MG63 (cell line): ENCODE data around the gene ID2. TPM values are rescaled to one million over a fixed set of nuclear protein-coding genes. Genes with fewer than 3 reads are reported as not detected.
"Not testable (repeated sequence)": the region's sequence is repeated elsewhere in the genome, so short reads cannot be mapped to it uniquely, and the experiment has no call there.

Source experiments
- DNase-seq: peaks from one replicate; pipeline ENCODE4 v3.0.0-alpha.2; 2020
- H3K27me3 ChIP-seq: fragments of 250-450 bp; sonication (Bioruptor Pico); 2 replicates; pipeline ENCODE4 v1.5.1; 2020; ENCODE audit warnings: mild to moderate bottlenecking, moderate library complexity
- H3K36me3 ChIP-seq: fragments of 250-450 bp; sonication (Bioruptor Pico); 2 replicates; pipeline ENCODE4 v1.5.1; 2020; ENCODE audit warnings: mild to moderate bottlenecking, moderate library complexity
- H3K4me3 ChIP-seq: fragments of 250-450 bp; sonication (Bioruptor Pico); 2 replicates; pipeline ENCODE4 v1.5.1; 2020; ENCODE audit warnings: mild to moderate bottlenecking, moderate library complexity
- H3K9me3 ChIP-seq: fragments of 250-450 bp; sonication (Bioruptor Pico); 2 replicates; pipeline ENCODE4 v1.5.1; 2020; ENCODE audit warnings: mild to moderate bottlenecking, moderate library complexity
- total RNA-seq: library from RNA; depleted of rRNA; stranded (reverse); fragments of >200 nt; shearing (Covaris generic); gene quantifications from 2 replicates; pipeline ENCODE4 v1.2.3, GENCODE V29; 2014; ENCODE audit warnings: low replicate concordance

ID2 gene
- total RNA-seq, 1 experiment from 2014 or later: 77.3 TPM

- no peak for DNase-seq
- Histone ChIP-seq H3K27me3 (no peaks in the 10 kb centered on the region), H3K9me3 (no peaks in the 10 kb centered on the region), H3K36me3 (no peaks in the 10 kb centered on the region), H3K4me3 (no peak overlapping the region)
These were observed 10.9 kb downstream of the ID2 start for GRCh38 chr2:8692783-8693156.

GRCh38 chr2:8693157-8693821 lies 11.4 kb downstream of the ID2 start:
- no peaks in the 10 kb centered on the region for H3K36me3 ChIP-seq
- H3K4me3 ChIP-seq: no peak overlapping the region
- no peak for DNase-seq
- H3K27me3 ChIP-seq: no peaks in the 10 kb centered on the region
- H3K9me3 ChIP-seq: no peaks in the 10 kb centered on the region

DNA sequence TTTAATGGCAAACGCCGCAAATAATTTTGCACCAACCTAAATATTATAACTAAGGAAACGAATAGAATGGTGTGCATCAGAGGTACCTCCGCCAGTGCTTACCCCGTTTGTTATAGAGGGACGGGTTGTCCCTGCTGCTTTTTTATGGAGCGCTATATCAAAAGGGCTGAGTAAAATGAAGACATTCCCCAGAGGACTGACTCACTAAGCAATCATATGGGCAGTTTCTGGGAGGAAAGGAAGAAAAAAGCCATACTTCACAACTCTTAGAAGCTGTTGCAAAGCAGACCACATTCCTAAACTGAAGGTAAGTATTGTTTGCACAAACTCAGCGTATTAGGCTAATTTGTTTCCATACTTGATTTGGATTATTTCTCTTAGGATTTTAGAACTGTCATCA lies 12.9 kb downstream of the ID2 start:
- Histone ChIP-seq H3K36me3 (no peaks in the 10 kb centered on the region), H3K27me3 (no peaks in the 10 kb centered on the region), H3K9me3 (no peaks in the 10 kb centered on the region), H3K4me3 (no peak overlapping the region)
- no peak for DNase-seq

- no peaks in the 10 kb centered on the region for H3K36me3 ChIP-seq
- H3K27me3 ChIP-seq: no peaks in the 10 kb centered on the region
- DNase-seq: no peak
- H3K4me3 ChIP-seq: no peak overlapping the region
- no peaks in the 10 kb centered on the region for H3K9me3 ChIP-seq
These were observed 15.3 kb downstream of the ID2 start for GRCh38 chr2:8697190-8697589.

GRCh38 chr2:8699839-8700238 lies 18.0 kb downstream of the ID2 start:
- Histone ChIP-seq H3K36me3 (no peaks in the 10 kb centered on the region), H3K9me3 (no peaks in the 10 kb centered on the region), H3K27me3 (no peaks in the 10 kb centered on the region), H3K4me3 (no peak overlapping the region)
- DNase-seq: no peak

GRCh38 chr2:8701681-8702379 lies 20.0 kb downstream of the ID2 start:
- DNase-seq: no peak
- Histone ChIP-seq H3K4me3 (no peak overlapping the region), H3K9me3 (no peaks in the 10 kb centered on the region), H3K27me3 (no peaks in the 10 kb centered on the region), H3K36me3 (no peaks in the 10 kb centered on the region)

GRCh38 chr2:8704906-8705305 lies 23.1 kb downstream of the ID2 start:
- DNase-seq: no peak
- H3K27me3 ChIP-seq: no peaks in the 10 kb centered on the region

DNA sequence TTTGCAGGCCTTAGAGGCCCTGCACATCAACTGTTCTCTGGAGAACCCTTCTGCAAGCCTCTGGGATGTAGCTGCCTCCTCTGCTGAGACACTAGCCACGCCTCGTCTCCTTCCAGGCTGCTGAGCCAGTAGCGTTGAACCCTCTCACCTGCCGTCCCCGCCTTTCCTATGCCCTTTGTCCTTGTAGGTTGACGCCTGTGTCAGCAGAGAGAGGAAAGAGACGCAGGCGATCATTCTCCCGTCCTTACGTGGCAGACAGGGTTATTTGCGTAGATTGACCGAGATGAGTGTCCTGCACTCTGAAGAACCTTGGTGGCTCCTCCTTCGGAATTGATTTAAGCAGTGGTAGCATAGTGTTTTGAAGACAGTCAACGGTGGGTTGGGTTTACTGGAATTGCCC lies 27.8 kb downstream of the ID2 start:
- Histone ChIP-seq H3K4me3 (no peak overlapping the region), H3K9me3 (no peaks in the 10 kb centered on the region), H3K36me3 (no peaks in the 10 kb centered on the region), H3K27me3 (no peaks in the 10 kb centered on the region)
- no peak for DNase-seq

More at GRCh38 chr2:8704906-8705305, 23.1 kb downstream of the ID2 start:
- H3K4me3 ChIP-seq: no peak overlapping the region
- H3K9me3 ChIP-seq: no peaks in the 10 kb centered on the region
- no peaks in the 10 kb centered on the region for H3K36me3 ChIP-seq

DNA sequence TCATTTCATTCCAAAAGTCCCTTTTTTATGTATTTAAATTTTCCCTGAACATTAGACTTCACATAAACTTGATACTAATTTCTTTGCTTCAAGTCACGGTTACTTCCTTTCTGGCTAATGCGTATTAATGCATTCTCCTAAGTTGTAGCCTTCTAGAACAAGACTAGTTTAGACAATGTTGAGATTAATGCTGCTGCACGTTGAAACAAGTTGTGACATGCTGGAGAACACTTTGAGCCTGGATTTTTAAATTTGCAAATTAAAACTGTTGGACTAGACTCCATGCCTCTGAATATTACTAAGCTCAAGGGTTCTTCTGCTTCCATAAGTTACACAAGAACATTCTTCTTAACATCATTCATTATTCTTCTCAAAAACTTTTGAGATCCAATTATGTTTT lies 29.1 kb downstream of the ID2 start:
- no peak for DNase-seq
- H3K4me3 ChIP-seq: no peak overlapping the region
- no peaks in the 10 kb centered on the region for H3K36me3 ChIP-seq

GRCh38 chr2:8714283-8714682 lies 32.4 kb downstream of the ID2 start:
- Histone ChIP-seq H3K9me3 (no peaks in the 10 kb centered on the region), H3K27me3 (no peaks in the 10 kb centered on the region), H3K36me3 (no peaks in the 10 kb centered on the region), H3K4me3 (no peak overlapping the region)
- DNase-seq: no peak

More for the DNA sequence above, 29.1 kb downstream of the ID2 start:
- Histone ChIP-seq H3K9me3 (no peaks in the 10 kb centered on the region), H3K27me3 (no peaks in the 10 kb centered on the region)

DNA sequence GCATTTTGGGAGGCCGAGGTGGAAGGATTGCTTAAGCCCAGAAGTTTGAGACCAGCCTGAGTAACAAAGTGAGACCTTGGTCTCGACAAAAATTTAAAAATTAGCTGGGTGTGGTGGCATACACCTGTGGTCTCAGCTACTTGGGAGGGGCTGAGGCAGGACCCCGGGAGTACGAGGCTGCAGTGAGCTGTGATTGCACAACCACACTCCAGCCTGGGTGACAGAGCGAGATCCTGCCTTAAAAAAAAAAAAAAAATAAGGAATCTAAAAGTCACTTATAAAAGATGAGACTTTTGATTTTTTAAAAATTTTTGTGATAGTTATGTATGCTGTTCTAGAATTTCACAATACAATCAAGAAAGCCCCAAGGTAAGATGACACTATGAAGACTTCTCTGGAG lies 33.1 kb downstream of the ID2 start:
- no peak overlapping the region for H3K4me3 ChIP-seq
- DNase-seq: no peak
- no peaks in the 10 kb centered on the region for H3K36me3 ChIP-seq
- no peaks in the 10 kb centered on the region for H3K9me3 ChIP-seq
- no peaks in the 10 kb centered on the region for H3K27me3 ChIP-seq

DNA sequence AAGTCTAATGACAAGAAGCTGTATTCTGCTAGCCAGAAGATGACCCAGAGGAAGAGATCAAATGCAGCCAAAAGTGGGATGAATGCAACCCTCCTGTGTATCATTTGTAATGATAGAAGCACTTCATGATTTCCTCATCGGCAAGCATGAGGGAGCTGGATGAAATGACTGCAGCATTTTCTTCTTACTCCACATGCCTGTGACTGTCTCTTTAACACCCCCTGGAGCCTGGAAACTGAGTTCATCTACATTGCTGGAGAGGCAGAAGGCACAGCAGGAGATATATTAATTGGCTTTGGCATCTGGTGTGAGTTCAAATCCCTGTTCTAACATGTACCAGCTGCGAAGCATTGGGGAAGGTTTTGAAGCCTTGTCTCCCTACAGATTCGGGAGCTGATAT lies 37.7 kb downstream of the ID2 start:
- no peak for DNase-seq
- Histone ChIP-seq H3K4me3 (no peak overlapping the region), H3K27me3 (no peaks in the 10 kb centered on the region)

GRCh38 chr2:8720741-8721140 lies 38.9 kb downstream of the ID2 start:
- no peak for DNase-seq
- Histone ChIP-seq H3K9me3 (no peaks in the 10 kb centered on the region), H3K4me3 (no peak overlapping the region), H3K36me3 (no peaks in the 10 kb centered on the region), H3K27me3 (no peaks in the 10 kb centered on the region)

More for the DNA sequence above, 37.7 kb downstream of the ID2 start:
- Histone ChIP-seq H3K36me3 (no peaks in the 10 kb centered on the region), H3K9me3 (no peaks in the 10 kb centered on the region)

DNA sequence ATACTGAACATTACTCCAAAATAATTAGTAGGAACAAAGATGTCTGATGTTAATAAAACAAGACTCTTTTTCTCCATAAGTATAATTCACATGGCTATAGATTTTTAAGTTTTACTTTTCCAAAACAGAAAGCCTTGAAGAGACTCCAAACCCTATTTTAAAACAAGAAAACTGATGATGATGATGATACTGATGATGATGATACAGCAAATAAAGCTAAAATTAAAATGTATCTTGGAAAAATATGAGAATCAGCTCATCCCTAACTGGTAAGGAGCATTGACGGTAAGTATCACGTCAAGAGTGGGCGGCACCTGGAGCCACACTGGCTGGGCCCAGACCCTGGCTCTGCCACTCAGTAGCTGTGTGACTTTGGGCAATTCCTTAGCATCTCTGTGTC lies 39.6 kb downstream of the ID2 start:
- DNase-seq: no peak
- no peaks in the 10 kb centered on the region for H3K27me3 ChIP-seq
- no peaks in the 10 kb centered on the region for H3K9me3 ChIP-seq
- H3K4me3 ChIP-seq: no peak overlapping the region
- H3K36me3 ChIP-seq: no peaks in the 10 kb centered on the region

GRCh38 chr2:8722986-8723385 lies 41.1 kb downstream of the ID2 start:
- H3K4me3 ChIP-seq: no peak overlapping the region
- H3K9me3 ChIP-seq: no peaks in the 10 kb centered on the region
- H3K36me3 ChIP-seq: no peaks in the 10 kb centered on the region
- H3K27me3 ChIP-seq: no peaks in the 10 kb centered on the region
- DNase-seq: no peak

DNA sequence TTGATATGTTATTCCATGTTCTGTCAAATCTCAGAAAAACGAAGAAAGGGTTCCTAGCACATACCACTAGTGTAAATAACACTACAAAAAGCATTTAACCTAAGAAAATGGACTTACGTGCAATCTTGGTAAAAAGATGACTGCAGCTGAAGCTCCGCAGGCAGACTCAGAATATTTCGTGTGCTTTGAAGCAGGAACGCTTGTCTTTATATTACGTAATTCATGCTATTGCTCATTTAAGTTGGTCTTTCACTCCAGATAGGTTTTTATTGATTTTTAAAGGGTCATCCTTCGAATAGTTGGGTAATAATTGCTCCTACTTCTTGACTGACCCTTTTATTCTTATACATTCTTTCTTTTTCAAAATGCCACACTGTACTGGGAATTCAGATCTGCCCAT lies 44.0 kb downstream of the ID2 start:
- Histone ChIP-seq H3K4me3 (no peak overlapping the region), H3K27me3 (no peaks in the 10 kb centered on the region), H3K36me3 (peaks cover 2% of the 10 kb centered on the region; the same call in 1 of the 2 replicates), H3K9me3 (no peaks in the 10 kb centered on the region)
- no peak for DNase-seq

- no peaks in the 10 kb centered on the region for H3K27me3 ChIP-seq
- DNase-seq: no peak
- no peaks in the 10 kb centered on the region for H3K9me3 ChIP-seq
- H3K4me3 ChIP-seq: no peak overlapping the region
- peaks cover 5% of the 10 kb centered on the region for H3K36me3 ChIP-seq
These were observed 46.6 kb downstream of the ID2 start for GRCh38 chr2:8728305-8729015.

DNA sequence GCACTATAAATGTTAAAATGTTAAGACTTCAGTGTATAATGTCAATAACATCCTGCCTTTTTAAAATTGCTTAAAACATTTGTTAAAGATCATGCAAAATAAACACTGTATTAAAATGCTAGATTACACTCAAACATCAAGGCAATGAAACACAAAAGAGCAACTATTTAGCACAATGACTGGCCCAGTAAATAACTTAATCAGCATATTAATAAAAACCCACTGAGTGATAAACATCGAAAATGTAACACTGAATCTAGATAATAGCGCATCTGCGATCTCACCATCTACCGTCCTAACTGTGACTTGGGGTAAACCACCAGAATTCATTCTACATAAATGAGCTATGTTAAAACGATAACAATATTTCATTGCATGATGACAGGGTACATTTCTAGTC lies 47.2 kb downstream of the ID2 start:
- H3K9me3 ChIP-seq, H3K27me3 ChIP-seq, H3K4me3 ChIP-seq, DNase-seq, H3K36me3 ChIP-seq: not testable (repeated sequence)
